H9 (cell line): ENCODE data around the gene PHACTR2. TPM values are rescaled to one million over a fixed set of nuclear protein-coding genes. Genes with fewer than 3 reads are reported as not detected.

Experiments
- DNase-seq: peaks from one replicate; pipeline ENCODE4 v3.0.0-alpha.2; 2017
- H2AFZ ChIP-seq: one replicate; pipeline ENCODE4 v1.6.1; 2013; ENCODE audit warnings: mild to moderate bottlenecking, low read length, control low read depth, moderate library complexity
- H2AK5ac ChIP-seq: 2 replicates; pipeline ENCODE4 v1.6.1; 2013; ENCODE audit warnings: low read length, control low read depth, mixed read lengths; ENCODE audit not compliant: insufficient read length
- H2BK120ac ChIP-seq: one replicate; pipeline ENCODE4 v1.6.1; 2013; ENCODE audit warnings: low read depth, mild to moderate bottlenecking, low read length, control low read depth, inconsistent platforms; ENCODE audit not compliant: poor library complexity, severe bottlenecking
- H2BK12ac ChIP-seq: 2 replicates; pipeline ENCODE4 v1.6.1; 2013; ENCODE audit warnings: low read length, control low read depth, mixed read lengths, low read depth; ENCODE audit not compliant: insufficient read length
- H2BK15ac ChIP-seq: 2 replicates; pipeline ENCODE4 v1.6.1; 2013; ENCODE audit warnings: low read depth, low read length, control low read depth
- H2BK20ac ChIP-seq: one replicate; pipeline ENCODE4 v1.6.1; 2013; ENCODE audit warnings: low read depth, mild to moderate bottlenecking, low read length, control low read depth, inconsistent platforms; ENCODE audit not compliant: poor library complexity, severe bottlenecking
- H2BK5ac ChIP-seq: 2 replicates; pipeline ENCODE4 v1.6.1; 2013; ENCODE audit warnings: low read length, control low read depth, mixed read lengths; ENCODE audit not compliant: insufficient read length
- H3K14ac ChIP-seq: 2 replicates; pipeline ENCODE4 v1.6.1; 2013; ENCODE audit warnings: low read length, control low read depth; ENCODE audit not compliant: insufficient read depth
- H3K18ac ChIP-seq: 2 replicates; pipeline ENCODE4 v1.6.1; 2013; ENCODE audit warnings: low read depth, mild to moderate bottlenecking, mixed read lengths, low read length, control low read depth; ENCODE audit not compliant: insufficient read length
- H3K23ac ChIP-seq: 2 replicates; pipeline ENCODE4 v1.6.1; 2013; ENCODE audit warnings: low read length, control low read depth, mixed read lengths, low read depth; ENCODE audit not compliant: insufficient read length
- H3K23me2 ChIP-seq: 2 replicates; pipeline ENCODE4 v1.6.1; 2013; ENCODE audit warnings: low read depth, mild to moderate bottlenecking, mixed read lengths, low read length, control low read depth; ENCODE audit not compliant: insufficient read length, poor library complexity, severe bottlenecking
- H3K27ac ChIP-seq: 2 replicates; pipeline ENCODE4 v1.5.1; 2013; ENCODE audit warnings: low read length, control low read depth, mixed read lengths, low read depth; ENCODE audit not compliant: insufficient read length
- H3K27me3 ChIP-seq: 2 replicates; pipeline ENCODE4 v1.6.1; 2013; ENCODE audit warnings: low read length, control low read depth, inconsistent platforms; ENCODE audit not compliant: insufficient read depth
- H3K4ac ChIP-seq: 2 replicates; pipeline ENCODE4 v1.6.1; 2013; ENCODE audit warnings: low read depth, mild to moderate bottlenecking, control low read depth, inconsistent platforms, low read length, moderate library complexity
- H3K4me1 ChIP-seq: 2 replicates; pipeline ENCODE4 v1.6.1; 2013; ENCODE audit warnings: low read length, control low read depth, inconsistent platforms; ENCODE audit not compliant: insufficient read depth
- H3K4me2 ChIP-seq: 2 replicates; pipeline ENCODE4 v1.6.1; 2013; ENCODE audit warnings: low read length, control low read depth, mixed read lengths; ENCODE audit not compliant: insufficient read length, insufficient read depth
- H3K56ac ChIP-seq: 2 replicates; pipeline ENCODE4 v1.6.1; 2013; ENCODE audit warnings: low read depth, mild to moderate bottlenecking, mixed read lengths, low read length, control low read depth; ENCODE audit not compliant: insufficient read length
- H3K79me1 ChIP-seq: 2 replicates; pipeline ENCODE4 v1.6.1; 2013; ENCODE audit warnings: low read depth, mild to moderate bottlenecking, moderate library complexity, low read length, control low read depth, inconsistent platforms; ENCODE audit not compliant: insufficient read depth, poor library complexity, severe bottlenecking
- H3K79me2 ChIP-seq: 2 replicates; pipeline ENCODE4 v1.6.1; 2013; ENCODE audit warnings: low read length, control low read depth, inconsistent platforms; ENCODE audit not compliant: insufficient read depth
- H3K9ac ChIP-seq: 2 replicates; pipeline ENCODE4 v1.6.1; 2013; ENCODE audit warnings: low read length, control low read depth, mixed read lengths; ENCODE audit not compliant: insufficient read length; ENCODE audit errors: extremely low read depth
- H3K9me3 ChIP-seq: one replicate; pipeline ENCODE4 v1.6.1; 2013; ENCODE audit warnings: low read depth, low read length, inconsistent platforms; ENCODE audit not compliant: control insufficient read depth
- H3T11ph ChIP-seq: one replicate; pipeline ENCODE4 v1.6.1; 2013; ENCODE audit warnings: mild to moderate bottlenecking, low read length, control low read depth, inconsistent platforms
- H4K20me1 ChIP-seq: one replicate; pipeline ENCODE4 v1.6.1; 2013; ENCODE audit not compliant: control insufficient read depth, insufficient read length, insufficient read depth
- H4K5ac ChIP-seq: 2 replicates; pipeline ENCODE4 v1.6.1; 2013; ENCODE audit warnings: low read depth, mild to moderate bottlenecking, mixed read lengths, low read length, control low read depth; ENCODE audit not compliant: insufficient read length
- H4K8ac ChIP-seq: replicated peaks from 2 replicates; pipeline ENCODE4 v1.6.1; 2013; ENCODE audit warnings: low read length, control low read depth, mixed read lengths, low read depth; ENCODE audit not compliant: insufficient read length
- H4K91ac ChIP-seq: 2 replicates; pipeline ENCODE4 v1.6.1; 2013; ENCODE audit warnings: low read depth, mild to moderate bottlenecking, moderate library complexity, mixed read lengths, low read length, control low read depth; ENCODE audit not compliant: insufficient read length
- H3K27ac Mint-ChIP-seq, 3 experiments: 2 replicates in 2 of 3; 3 replicates in 1 of 3; pipeline ENCODE4 v1.8.0; 2020 to 2021; ENCODE audit warnings: mixed read lengths in 3 of 3, mild to moderate bottlenecking in 1 of 3, moderate library complexity in 1 of 3
- H3K27me3 Mint-ChIP-seq: 2 replicates; pipeline ENCODE4 v1.8.0; 2021; ENCODE audit warnings: low read depth, mild to moderate bottlenecking, moderate library complexity, mixed read lengths
- H3K36me3 Mint-ChIP-seq, 3 experiments: 2 replicates in 2 of 3; 3 replicates in 1 of 3; pipeline ENCODE4 v1.8.0; 2020 to 2021; ENCODE audit warnings: low read depth in 3 of 3, mixed read lengths in 3 of 3; ENCODE audit not compliant: insufficient read depth in 1 of 3
- H3K4me1 Mint-ChIP-seq, 2 experiments: 2 replicates each; pipeline ENCODE4 v1.8.0; 2020; ENCODE audit warnings: mixed read lengths in 2 of 2
- H3K4me3 Mint-ChIP-seq, 2 experiments: 2 replicates in 1 of 2; 3 replicates in 1 of 2; pipeline ENCODE4 v1.8.0; 2020 to 2021; ENCODE audit warnings: mild to moderate bottlenecking in 2 of 2, mixed read lengths in 2 of 2, moderate library complexity in 1 of 2
- H3K9me3 Mint-ChIP-seq, 2 experiments: 2 replicates in 1 of 2; 3 replicates in 1 of 2; pipeline ENCODE4 v1.8.0; 2020; ENCODE audit warnings: mild to moderate bottlenecking in 2 of 2, mixed read lengths in 2 of 2, moderate library complexity in 1 of 2
- CTCF ChIP-seq: fragments of 200-600 bp; sonication (generic); conservative IDR thresholded peaks from 3 replicates; pipeline ENCODE4 v1.8.0; 2021; ENCODE audit warnings: antibody characterized with exemption, mild to moderate bottlenecking
- WGBS: extraction: QIAGEN DNeasy Blood & Tissue Kit; methylation state at CpG from one replicate; pipeline ENCODE4 v1.1.7; 2013; ENCODE audit warnings: missing lambda C conversion rate, low lambda C conversion rate, mixed read lengths; ENCODE audit not compliant: insufficient read length; ENCODE audit errors: extremely low coverage; 5-methylcytosine and 5-hydroxymethylcytosine counted together
- total RNA-seq: library from RNA; stranded (reverse); gene quantifications from 2 replicates; pipeline ENCODE4 v1.2.1, GENCODE V29; 2021

PHACTR2 gene
- total RNA-seq, 1 experiment from 2014 or later = 131 TPM

- WGBS = no CpG with 5 or more reads among the region's 3 CpGs
- H3K4me2 ChIP-seq = no peak overlapping the region
- no peak overlapping the region for H4K8ac ChIP-seq
- no peak overlapping the region for H3K56ac ChIP-seq
- H2BK5ac ChIP-seq = no peak overlapping the region
- peaks cover 7% of the 10 kb centered on the region; the same call in 1 of the 2 replicates for H3K4me1 ChIP-seq
- no peaks in the 10 kb centered on the region for H3K36me3 Mint-ChIP-seq
- H2BK12ac ChIP-seq = no peak overlapping the region
- no peak overlapping the region for H3K9ac ChIP-seq
- TF ChIP-seq CTCF = no peak
- no peak overlapping the region for H2BK15ac ChIP-seq
- H3K4me3 Mint-ChIP-seq = no peak overlapping the region
- H3K27me3 Mint-ChIP-seq = peaks cover 1% of the 10 kb centered on the region; the same call in 1 of the 2 replicates
- H3K9me3 Mint-ChIP-seq = no peaks in the 10 kb centered on the region
- H3K27me3 ChIP-seq = no peaks in the 10 kb centered on the region
- no peak overlapping the region for H3K27ac Mint-ChIP-seq
- no peak overlapping the region for H3K27ac ChIP-seq
- H3K4ac ChIP-seq = no peak overlapping the region
- H2BK120ac ChIP-seq = no peak overlapping the region
- no peak overlapping the region for H3K14ac ChIP-seq
- H3K79me2 ChIP-seq = no peaks in the 10 kb centered on the region
- H3K4me1 Mint-ChIP-seq = peaks cover 18 to 22% of the 10 kb centered on the region in 2 experiments
- no peaks in the 10 kb centered on the region for H3K9me3 ChIP-seq
- no peak overlapping the region for H3K23ac ChIP-seq
- H2AK5ac ChIP-seq = no peak overlapping the region
- no peak for DNase-seq
- H3T11ph ChIP-seq = no peak overlapping the region
- H4K91ac ChIP-seq = no peak overlapping the region
- H3K79me1 ChIP-seq = no peaks in the 10 kb centered on the region
- H4K5ac ChIP-seq = no peak overlapping the region
- no peak overlapping the region for H2AFZ ChIP-seq
- no peaks in the 10 kb centered on the region for H3K23me2 ChIP-seq
- H2BK20ac ChIP-seq = no peak overlapping the region
- no peaks in the 10 kb centered on the region for H4K20me1 ChIP-seq
- H3K18ac ChIP-seq = no peak overlapping the region
These were observed 40.1 kb upstream of the PHACTR2 start for GRCh38 chr6:143637691-143638090.
